GM23248 (cell line): ENCODE data around the gene TRIO.

Source experiments
- EZH2 ChIP-seq: fragments of 200-600 bp; sonication (generic); IDR thresholded peaks from 2 replicates; pipeline ENCODE4 v1.6.1; 2018; ENCODE audit warnings: antibody characterized with exemption, mild to moderate bottlenecking; ENCODE audit not compliant: insufficient read depth, poor library complexity, severe bottlenecking
- EZH2phosphoT487 ChIP-seq: fragments of 200-600 bp; sonication (generic); IDR thresholded peaks from 2 replicates; pipeline ENCODE4 v1.6.1; 2018; ENCODE audit warnings: antibody characterized with exemption, moderate library complexity, mild to moderate bottlenecking, low read depth; ENCODE audit not compliant: insufficient read depth

DNA sequence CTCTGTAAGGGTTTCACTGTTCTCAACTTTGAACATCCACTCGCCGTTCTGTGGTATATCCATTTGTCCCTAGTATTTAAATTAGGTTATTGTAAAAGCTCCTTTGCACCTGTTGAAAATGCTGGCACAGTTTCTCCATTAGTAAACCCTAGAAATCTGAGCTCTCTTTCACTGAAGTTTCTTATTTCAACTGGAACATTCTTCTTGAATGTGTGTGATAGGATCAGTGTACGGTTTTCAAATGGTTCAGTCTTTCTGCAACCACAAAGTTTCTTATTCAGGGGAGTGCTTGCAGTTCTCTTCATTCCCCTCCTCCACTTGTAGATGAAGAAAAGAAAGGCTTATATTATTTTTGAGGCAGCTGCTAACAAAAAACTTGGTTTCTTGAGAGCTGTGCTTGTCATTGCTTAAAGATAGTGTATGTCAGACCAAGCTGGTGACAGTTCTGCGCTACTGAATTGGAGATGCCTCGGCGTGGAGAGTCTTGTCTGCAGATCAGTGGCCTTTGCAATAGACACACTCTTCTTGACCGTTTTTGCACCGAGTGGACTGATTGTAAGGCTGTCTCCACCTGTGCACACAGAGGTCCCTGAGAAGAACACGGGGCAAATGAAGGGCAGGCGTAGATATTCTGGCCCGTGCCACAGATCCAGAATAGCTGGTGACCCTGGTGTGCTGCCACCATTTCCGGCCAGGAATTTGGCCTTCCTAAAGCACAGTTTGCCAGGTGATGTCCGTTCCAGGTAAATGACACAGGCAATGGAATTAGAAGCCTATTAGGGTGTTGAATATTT, 102.2 kb downstream of the TRIO start:
- TF ChIP-seq EZH2: no peak
- TF ChIP-seq EZH2phosphoT487: no peak
